Measurements from ENCODE around the gene RMND5B. TPM values are rescaled to one million over a fixed set of nuclear protein-coding genes. Genes with fewer than 3 reads are reported as not detected.

The RMND5B gene
- total RNA-seq, 3 donors from 2014 or later (not counting 1 experiment from before 2014, with no cell fraction given): 9.2 to 12.7 (median 9.5) TPM

DNA sequence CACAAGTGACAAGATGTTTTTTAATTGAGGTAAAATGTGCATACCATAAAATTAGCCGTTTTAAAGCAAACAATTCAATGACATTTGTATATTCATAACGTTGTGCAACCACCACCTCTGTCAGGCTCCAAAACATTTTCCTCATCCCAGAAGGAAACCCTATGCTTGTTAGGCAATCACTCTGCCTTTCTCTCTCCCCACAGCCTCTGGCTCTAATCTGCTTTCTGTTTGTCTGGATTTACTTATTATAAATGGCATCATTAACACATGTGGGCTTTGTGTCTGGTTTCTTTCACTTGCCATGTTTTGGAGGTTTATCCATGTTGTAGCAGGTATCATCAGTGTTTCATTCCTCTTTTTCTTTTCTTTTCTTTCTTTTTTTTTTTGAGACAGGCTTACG lies 18.9 kb upstream of the RMND5B start:
- H3K9me3 ChIP-seq (ENCODE audit: control insufficient read depth, insufficient read depth, low read length): no peaks in the 10 kb centered on the region
- Mint-ChIP-seq H3K9me3 (no peaks in the 10 kb centered on the region), H3K4me3 (no peak overlapping the region), H3K27ac (no peak overlapping the region), H3K4me1 (peaks cover 26 to 36% of the 10 kb centered on the region in 2 donors), H3K36me3 (no peaks in the 10 kb centered on the region), H3K27me3 (ENCODE audit: low read depth in 2 of 2) (peaks cover 8 to 28% of the 10 kb centered on the region in 2 donors)
- no peak for DNase-seq
- H3K27me3 ChIP-seq (ENCODE audit: control insufficient read depth, insufficient read depth, low read length): peaks cover 2% of the 10 kb centered on the region
- intact Hi-C loops (cut with micrococcal nuclease): loop anchor here (10.0 kb wide), 1 partner anchor 123 kb away; the partner anchor contains the start of gene PHYKPL
- H3K4me3 ChIP-seq (ENCODE audit: low read length): no peak overlapping the region
- H3K27ac ChIP-seq (ENCODE audit: low read length): no peak overlapping the region
- peaks cover 48% of the 10 kb centered on the region for H3K4me1 ChIP-seq (ENCODE audit: control insufficient read depth, insufficient read depth, low read length)
- no peak for ATAC-seq
- 80% methylated on average over 3 of the region's 3 CpGs for WGBS (ENCODE audit: insufficient coverage)
- TF ChIP-seq, protein P1, sequence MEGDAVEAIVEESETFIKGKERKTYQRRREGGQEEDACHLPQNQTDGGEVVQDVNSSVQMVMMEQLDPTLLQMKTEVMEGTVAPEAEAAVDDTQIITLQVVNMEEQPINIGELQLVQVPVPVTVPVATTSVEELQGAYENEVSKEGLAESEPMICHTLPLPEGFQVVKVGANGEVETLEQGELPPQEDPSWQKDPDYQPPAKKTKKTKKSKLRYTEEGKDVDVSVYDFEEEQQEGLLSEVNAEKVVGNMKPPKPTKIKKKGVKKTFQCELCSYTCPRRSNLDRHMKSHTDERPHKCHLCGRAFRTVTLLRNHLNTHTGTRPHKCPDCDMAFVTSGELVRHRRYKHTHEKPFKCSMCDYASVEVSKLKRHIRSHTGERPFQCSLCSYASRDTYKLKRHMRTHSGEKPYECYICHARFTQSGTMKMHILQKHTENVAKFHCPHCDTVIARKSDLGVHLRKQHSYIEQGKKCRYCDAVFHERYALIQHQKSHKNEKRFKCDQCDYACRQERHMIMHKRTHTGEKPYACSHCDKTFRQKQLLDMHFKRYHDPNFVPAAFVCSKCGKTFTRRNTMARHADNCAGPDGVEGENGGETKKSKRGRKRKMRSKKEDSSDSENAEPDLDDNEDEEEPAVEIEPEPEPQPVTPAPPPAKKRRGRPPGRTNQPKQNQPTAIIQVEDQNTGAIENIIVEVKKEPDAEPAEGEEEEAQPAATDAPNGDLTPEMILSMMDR (IDR thresholded peaks at IDR 0.05): no peak
- no peaks in the 10 kb centered on the region for H3K36me3 ChIP-seq (ENCODE audit: control insufficient read depth, insufficient read depth, low read length)

DNA sequence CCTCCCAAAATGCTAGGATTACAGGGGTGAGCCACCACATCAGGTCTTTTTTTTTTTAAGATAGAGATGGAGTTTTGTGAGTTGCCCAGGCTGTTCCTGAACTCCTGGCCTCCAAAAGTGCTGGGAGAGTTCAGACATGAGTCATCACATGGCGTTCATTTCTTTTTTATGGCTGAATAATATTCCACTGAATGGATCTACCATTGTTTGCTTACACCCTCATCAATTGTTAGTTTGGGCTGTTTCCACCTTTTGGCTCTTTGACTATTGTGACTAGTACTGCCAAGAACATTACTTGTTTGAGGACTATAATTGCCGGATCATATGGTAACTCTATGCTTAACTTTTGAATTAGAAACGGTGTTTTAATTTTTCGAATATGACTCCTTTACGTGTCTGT lies 18.3 kb upstream of the RMND5B start:
- no peaks in the 10 kb centered on the region for H3K36me3 Mint-ChIP-seq
- peaks cover 29 to 38% of the 10 kb centered on the region in 2 donors for H3K4me1 Mint-ChIP-seq
- WGBS (ENCODE audit: insufficient coverage): 73% methylated on average over 5 of the region's 5 CpGs
- H3K27ac Mint-ChIP-seq: peak overlapping the region; percentile 82 to 84
- peak overlapping the region; percentile 83 for H3K4me3 Mint-ChIP-seq
- peaks cover 54% of the 10 kb centered on the region for H3K4me1 ChIP-seq (ENCODE audit: control insufficient read depth, insufficient read depth, low read length)
- no peaks in the 10 kb centered on the region for H3K36me3 ChIP-seq (ENCODE audit: control insufficient read depth, insufficient read depth, low read length)
- ATAC-seq: no peak
- TF ChIP-seq, protein P1 (IDR thresholded peaks at IDR 0.05): no peak
- H3K9me3 ChIP-seq (ENCODE audit: control insufficient read depth, insufficient read depth, low read length): no peaks in the 10 kb centered on the region
- intact Hi-C loops (cut with micrococcal nuclease): loop anchor here (10.0 kb wide), 1 partner anchor 122 kb away; the partner anchor contains the start of gene PHYKPL
- no peak overlapping the region for H3K27ac ChIP-seq (ENCODE audit: low read length)
- H3K4me3 ChIP-seq (ENCODE audit: low read length): no peak overlapping the region
- H3K9me3 Mint-ChIP-seq: no peaks in the 10 kb centered on the region
- no peak for DNase-seq
- H3K27me3 Mint-ChIP-seq (ENCODE audit: low read depth in 2 of 2): peaks cover 8 to 28% of the 10 kb centered on the region in 2 donors
- H3K27me3 ChIP-seq (ENCODE audit: control insufficient read depth, insufficient read depth, low read length): peaks cover 2% of the 10 kb centered on the region

DNA sequence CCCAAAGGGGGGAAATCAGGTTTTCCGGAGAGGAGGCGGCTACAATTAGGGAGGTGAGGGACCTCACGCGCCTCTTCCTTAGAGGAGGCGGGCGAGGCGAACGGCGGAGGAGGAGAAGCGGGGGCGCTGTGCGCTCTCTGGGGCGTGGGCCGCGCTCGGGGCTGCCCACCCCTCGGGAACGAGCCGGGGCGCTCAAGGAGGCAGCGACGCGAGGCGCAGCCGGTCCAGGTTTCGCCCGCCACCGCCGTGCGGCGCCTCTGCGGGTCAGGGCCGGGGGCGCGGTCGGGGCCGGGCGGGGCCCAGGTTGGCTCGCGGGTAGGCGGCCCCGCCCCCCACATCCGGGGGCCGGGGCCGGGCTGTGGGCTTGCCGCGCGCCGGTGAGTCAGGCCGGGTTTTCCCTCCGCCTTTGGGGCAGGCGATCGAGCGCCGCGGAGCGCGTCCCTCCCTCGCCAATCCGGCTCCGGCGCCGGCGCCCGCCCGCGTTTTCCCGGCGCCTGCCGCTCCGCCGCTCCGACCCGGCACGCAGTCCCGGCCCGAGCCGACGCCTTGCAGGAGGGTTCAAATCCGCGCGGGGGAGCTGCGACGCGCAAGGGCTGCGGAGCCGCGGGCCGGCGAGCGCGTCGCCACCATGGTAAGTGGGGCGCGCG lies 17.6 kb upstream of the RMND5B start, which contains the start of gene N4BP3:
N4BP3 (plus strand) TSS at position 392 of the 647 bp plus-strand sequence. CDS start 6,052 bp downstream, outside the sequence.
- Histone ChIP-seq H3K27me3 (ENCODE audit: control insufficient read depth, insufficient read depth, low read length) (peaks cover 2% of the 10 kb centered on the region), H3K9me3 (ENCODE audit: control insufficient read depth, insufficient read depth, low read length) (no peaks in the 10 kb centered on the region), H3K4me3 (ENCODE audit: low read length) (peak within 1 kb of the TSS; percentile 41), H3K4me1 (ENCODE audit: control insufficient read depth, insufficient read depth, low read length) (peaks cover 61% of the 10 kb centered on the region), H3K27ac (ENCODE audit: low read length) (peak within 1 kb of the TSS; percentile 60), H3K36me3 (ENCODE audit: control insufficient read depth, insufficient read depth, low read length) (no peaks in the 10 kb centered on the region)
- peak within 1 kb of the TSS; percentile 91 for H3K4me3 Mint-ChIP-seq
- intact Hi-C loops (cut with micrococcal nuclease): loop anchor here (10.0 kb wide), 1 partner anchor 122 kb away; the partner anchor contains the start of gene PHYKPL
- WGBS (ENCODE audit: insufficient coverage): under 1% methylated on average over 96 of the region's 96 CpGs
- peaks cover 8 to 25% of the 10 kb centered on the region in 2 donors for H3K27me3 Mint-ChIP-seq (ENCODE audit: low read depth in 2 of 2)
- peak within 1 kb of the TSS; percentile 90 to 94 for H3K27ac Mint-ChIP-seq
- DNase-seq: peak; percentile 85 to 89
- TF ChIP-seq, protein P1 (IDR thresholded peaks at IDR 0.05): no peak
- H3K9me3 Mint-ChIP-seq: no peaks in the 10 kb centered on the region
- H3K36me3 Mint-ChIP-seq: no peaks in the 10 kb centered on the region
- peaks cover 29 to 38% of the 10 kb centered on the region in 2 donors for H3K4me1 Mint-ChIP-seq
- peak; percentile 33 to 55 (median 49) for ATAC-seq

All from natural killer cell (primary cell).